GM12873 (cell line): ENCODE results near the gene NEXN.

Experiments
- TF ChIP-seq, protein P1 (sequence below): IDR thresholded peaks from 2 replicates; pipeline ENCODE4 v1.5.1; 2012; ENCODE audit warnings: low read depth, mild to moderate bottlenecking, moderate library complexity, low read length, control low read depth; ENCODE audit not compliant: insufficient read depth; ENCODE audit errors: missing control alignments

The NEXN gene

DNA sequence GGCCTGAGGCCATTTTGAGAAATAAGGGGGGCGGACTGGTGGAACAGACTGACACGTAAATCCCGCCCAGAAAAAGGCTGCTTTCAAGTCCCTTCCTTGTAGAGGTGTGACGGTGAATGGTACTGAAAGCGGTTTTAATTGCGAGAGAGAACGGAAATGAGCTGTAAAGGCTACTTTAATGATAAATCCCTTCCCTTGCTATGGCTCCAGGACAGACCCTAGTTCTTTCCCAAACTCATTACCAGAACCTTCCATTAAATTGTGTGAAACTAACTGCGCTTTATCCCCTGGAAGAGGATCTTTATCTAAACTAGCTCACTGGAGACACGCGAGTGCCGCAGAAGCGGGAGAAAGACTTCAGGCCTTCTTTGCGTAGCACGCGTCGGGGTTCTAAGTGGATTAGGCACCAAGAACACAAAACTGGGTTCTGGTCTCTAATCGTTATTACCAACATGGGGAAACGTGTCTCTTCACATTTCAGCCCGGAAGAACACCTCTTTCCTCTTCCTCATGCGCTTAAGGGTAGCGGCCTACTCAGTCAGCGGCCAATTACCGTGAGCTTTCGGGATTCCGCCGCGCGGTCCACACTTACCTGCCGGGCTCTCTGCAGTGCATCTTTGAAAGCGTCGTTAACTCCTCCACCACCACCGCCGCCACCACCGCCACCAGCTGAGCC, 90.0 kb downstream of the NEXN start:
- TF ChIP-seq, protein P1, sequence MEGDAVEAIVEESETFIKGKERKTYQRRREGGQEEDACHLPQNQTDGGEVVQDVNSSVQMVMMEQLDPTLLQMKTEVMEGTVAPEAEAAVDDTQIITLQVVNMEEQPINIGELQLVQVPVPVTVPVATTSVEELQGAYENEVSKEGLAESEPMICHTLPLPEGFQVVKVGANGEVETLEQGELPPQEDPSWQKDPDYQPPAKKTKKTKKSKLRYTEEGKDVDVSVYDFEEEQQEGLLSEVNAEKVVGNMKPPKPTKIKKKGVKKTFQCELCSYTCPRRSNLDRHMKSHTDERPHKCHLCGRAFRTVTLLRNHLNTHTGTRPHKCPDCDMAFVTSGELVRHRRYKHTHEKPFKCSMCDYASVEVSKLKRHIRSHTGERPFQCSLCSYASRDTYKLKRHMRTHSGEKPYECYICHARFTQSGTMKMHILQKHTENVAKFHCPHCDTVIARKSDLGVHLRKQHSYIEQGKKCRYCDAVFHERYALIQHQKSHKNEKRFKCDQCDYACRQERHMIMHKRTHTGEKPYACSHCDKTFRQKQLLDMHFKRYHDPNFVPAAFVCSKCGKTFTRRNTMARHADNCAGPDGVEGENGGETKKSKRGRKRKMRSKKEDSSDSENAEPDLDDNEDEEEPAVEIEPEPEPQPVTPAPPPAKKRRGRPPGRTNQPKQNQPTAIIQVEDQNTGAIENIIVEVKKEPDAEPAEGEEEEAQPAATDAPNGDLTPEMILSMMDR = no peak

DNA sequence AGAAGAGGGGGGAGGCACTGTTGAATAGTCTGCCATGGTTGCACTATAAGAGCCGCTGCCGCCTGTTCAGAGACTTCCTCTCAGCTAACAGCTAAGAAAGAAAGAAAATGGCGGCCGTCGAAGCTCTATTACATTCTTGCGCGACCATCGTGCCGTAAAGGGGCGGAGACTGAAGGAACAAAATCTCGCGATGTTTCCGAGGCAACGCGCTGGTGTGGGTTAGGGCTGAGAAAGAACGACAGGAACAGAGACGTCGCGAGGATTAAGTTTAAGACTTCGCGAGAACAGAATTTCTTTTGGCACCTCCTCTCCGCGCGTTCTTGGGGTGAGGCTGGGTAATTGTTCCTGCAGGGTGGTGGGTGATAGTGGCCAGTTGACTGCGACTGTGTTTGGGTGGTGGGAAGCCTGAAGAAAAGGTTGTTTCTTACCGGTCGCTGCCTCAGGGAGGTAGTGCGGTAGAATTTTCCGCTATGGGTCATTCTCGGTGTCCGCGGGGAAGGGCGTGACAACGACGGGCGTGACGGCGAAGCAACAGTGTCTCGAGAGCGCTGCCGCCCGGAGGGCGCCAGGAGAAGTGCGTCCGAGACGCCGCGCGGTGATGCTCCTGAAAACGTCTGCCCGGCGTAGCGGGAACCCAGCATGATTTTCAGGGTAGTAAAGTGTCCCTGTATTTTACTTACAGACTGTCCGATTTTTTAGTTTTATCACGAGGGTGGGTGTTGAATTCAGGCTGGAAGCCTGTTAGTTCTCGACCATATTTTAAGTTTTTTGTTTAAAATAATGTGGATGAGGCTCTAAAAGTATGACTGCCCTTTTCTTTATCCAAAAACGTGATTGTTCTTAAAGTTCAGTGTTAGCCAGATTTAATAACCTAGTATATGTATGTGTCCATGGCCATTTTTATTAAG, 90.8 kb downstream of the NEXN start, which contains the start of gene FUBP1:
Gene FUBP1 (minus strand): TSS at position 104 of the 908 bp plus-strand sequence. CDS start 68 bp downstream, at position 36.
- TF ChIP-seq, protein P1 = peak; percentile 80

- TF ChIP-seq, protein P1 = no peak
Observed at GRCh38 chr1:77983997-77984355, 95.6 kb downstream of the NEXN start.

- TF ChIP-seq, protein P1 = no peak
Observed at GRCh38 chr1:77984629-77985028, 96.2 kb downstream of the NEXN start.

DNA sequence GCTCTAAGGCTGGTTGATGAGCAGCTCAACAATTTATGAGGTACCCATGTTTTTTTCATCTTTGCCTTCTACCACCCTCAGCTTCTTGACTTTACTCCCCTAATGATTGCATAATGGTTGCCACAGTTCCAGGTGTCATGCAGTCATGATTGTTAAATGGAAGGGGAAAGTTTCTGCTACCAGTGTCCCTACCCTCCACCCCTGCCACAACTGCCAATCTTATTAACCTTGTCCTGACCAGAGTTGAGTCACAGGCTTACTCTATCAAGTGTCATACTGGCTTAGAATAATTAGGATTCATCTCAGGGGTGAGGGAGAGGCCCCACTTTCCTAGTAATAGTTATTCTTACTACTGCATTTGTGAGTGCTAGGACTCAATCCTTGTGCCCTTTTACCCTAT, 98.4 kb downstream of the NEXN start:
- TF ChIP-seq, protein P1 = no peak

DNA sequence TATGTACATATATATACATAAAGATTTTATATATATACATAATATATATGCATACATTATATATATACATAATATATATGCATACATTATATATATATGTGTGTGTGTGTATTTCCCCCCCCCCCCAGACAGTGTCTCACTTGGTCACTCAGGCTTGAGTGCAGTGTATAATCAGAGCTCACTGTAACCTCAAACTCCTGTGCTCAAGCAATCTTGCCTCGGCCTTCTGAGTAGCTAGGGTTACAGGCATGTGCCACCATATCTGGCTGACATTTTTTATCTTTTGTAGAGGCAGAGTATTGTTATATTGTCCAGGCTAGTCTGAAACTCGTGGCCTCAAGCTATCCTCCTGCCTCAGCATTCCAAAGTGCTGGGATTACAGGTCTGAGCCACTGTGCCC, 99.5 kb downstream of the NEXN start:
- TF ChIP-seq, protein P1 = no peak

DNA sequence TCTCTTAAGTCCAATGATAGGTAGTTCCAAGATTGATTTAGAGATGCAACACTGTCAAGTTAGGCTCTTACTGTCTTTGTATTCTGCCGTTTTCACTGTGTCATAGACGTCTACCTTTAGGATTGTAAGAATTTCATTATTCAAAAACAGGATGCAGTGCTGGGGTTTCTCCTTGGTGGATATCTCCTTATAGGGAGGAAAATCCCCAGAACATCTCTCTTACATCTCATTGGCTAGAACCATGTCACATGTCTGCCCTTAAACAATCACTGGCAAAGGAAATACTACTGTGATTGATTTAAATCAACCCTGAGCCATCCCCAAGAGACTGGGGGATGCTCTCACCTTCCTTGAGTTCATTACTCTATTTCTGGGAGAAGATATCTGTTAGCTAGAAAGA, 101.3 kb downstream of the NEXN start:
- TF ChIP-seq, protein P1 = no peak
